B cell (primary cell): Measurements from ENCODE around the gene CALML5.

Source experiments
- CTCF ChIP-seq: fragments of 200-600 bp; IDR thresholded peaks from one replicate; pipeline ENCODE4 v1.8.0; 2022; ENCODE audit warnings: antibody characterized with exemption, mild to moderate bottlenecking
- EZH2 ChIP-seq: IDR thresholded peaks from 2 replicates; pipeline ENCODE4 v1.6.1; 2012; ENCODE audit warnings: borderline replicate concordance, low read depth, mild to moderate bottlenecking, moderate library complexity, low read length; ENCODE audit not compliant: insufficient read depth, poor library complexity, severe bottlenecking

GRCh38 chr10:5485948-5486852 is 13.2 kb downstream of the CALML5 start:
- no peak for TF ChIP-seq EZH2
- TF ChIP-seq CTCF = no peak
